Putamen (tissue), 1 donor: Measurements from ENCODE around the gene ITGB8.
A peak's percentile ranks its signal among the peaks of the same experiment; 100 is the strongest.
"Not testable (repeated sequence)": the region's sequence is repeated elsewhere in the genome, so short reads cannot be mapped to it uniquely, and the experiment has no call there.

Source experiments
- DNase-seq: peaks from one replicate; pipeline ENCODE4 v3.0.0-alpha.2; 2016; ENCODE audit warnings: low spot score

Gene ITGB8

GRCh38 chr7:20383351-20383750 is 52.7 kb downstream of the ITGB8 start:
- peak; percentile 11 for DNase-seq

GRCh38 chr7:20385126-20385525 is 54.4 kb downstream of the ITGB8 start:
- no peak for DNase-seq

- no peak for DNase-seq
Observed at GRCh38 chr7:20388084-20388483, 57.4 kb downstream of the ITGB8 start.

GRCh38 chr7:20389192-20389591 is 58.5 kb downstream of the ITGB8 start:
- not testable (repeated sequence) for DNase-seq

GRCh38 chr7:20393021-20393610 is 62.4 kb downstream of the ITGB8 start:
- no peak for DNase-seq

- DNase-seq, result no peak
Observed at GRCh38 chr7:20393616-20394015, 62.9 kb downstream of the ITGB8 start.

- DNase-seq, result no peak
Observed at GRCh38 chr7:20394284-20394683, 63.6 kb downstream of the ITGB8 start.

GRCh38 chr7:20395104-20395503 is 64.4 kb downstream of the ITGB8 start:
- no peak for DNase-seq

GRCh38 chr7:20395511-20395910 is 64.8 kb downstream of the ITGB8 start:
- DNase-seq, result no peak

GRCh38 chr7:20399521-20399920 is 68.8 kb downstream of the ITGB8 start:
- no peak for DNase-seq

GRCh38 chr7:20401861-20402746 is 71.4 kb downstream of the ITGB8 start:
- DNase-seq, result no peak

GRCh38 chr7:20402747-20403230 is 72.1 kb downstream of the ITGB8 start:
- DNase-seq, result no peak

- DNase-seq, result no peak
Observed at GRCh38 chr7:20403331-20403730, 72.6 kb downstream of the ITGB8 start.

- DNase-seq, result no peak
Observed at GRCh38 chr7:20404320-20404719, 73.6 kb downstream of the ITGB8 start.

- no peak for DNase-seq
Observed at GRCh38 chr7:20407585-20408466, 77.1 kb downstream of the ITGB8 start.

- DNase-seq, result no peak
Observed at GRCh38 chr7:20408467-20408826, 77.7 kb downstream of the ITGB8 start.

- no peak for DNase-seq
Observed at GRCh38 chr7:20409961-20410360, 79.3 kb downstream of the ITGB8 start.

GRCh38 chr7:20411372-20411771 is 80.7 kb downstream of the ITGB8 start:
- DNase-seq, result no peak

- no peak for DNase-seq
Observed at GRCh38 chr7:20412032-20412431, 81.3 kb downstream of the ITGB8 start.

- DNase-seq, result peak; percentile 16
Observed at GRCh38 chr7:20417260-20417659, 86.6 kb downstream of the ITGB8 start.

- DNase-seq, result no peak
Observed at GRCh38 chr7:20417675-20418382, 87.1 kb downstream of the ITGB8 start.

GRCh38 chr7:20424500-20424899 is 93.8 kb downstream of the ITGB8 start:
- no peak for DNase-seq
